GM10248 (cell line): ENCODE data around the gene SELENBP1.
A peak's percentile ranks its signal among the peaks of the same experiment; 100 is the strongest.

Experiments used
- CTCF ChIA-PET: fragments of 300-600 bp; sonication (Branson Sonifier 250); formaldehyde crosslinking; extraction: SDS; loops from one replicate; lab custom pipeline; 2021; ENCODE audit warnings: antibody characterized with exemption; lab: Yijun Ruan, JAX
- POLR2A ChIA-PET: fragments of 350-650 bp; sonication (Branson Sonifier 250); formaldehyde crosslinking; extraction: SDS; loops from one replicate; lab custom pipeline; 2020; ENCODE audit warnings: antibody characterized with exemption; lab: Yijun Ruan, JAX
- DNase-seq: peaks from one replicate; pipeline ENCODE4 v3.0.0; 2012; ENCODE audit errors: extremely low spot score
- TF ChIP-seq, protein P1 (sequence below): IDR thresholded peaks from 2 replicates; pipeline ENCODE4 v1.5.1; 2012; ENCODE audit warnings: mild to moderate bottlenecking, low read depth; ENCODE audit errors: extremely low read depth, missing control alignments, control extremely low read depth

SELENBP1 gene

DNA sequence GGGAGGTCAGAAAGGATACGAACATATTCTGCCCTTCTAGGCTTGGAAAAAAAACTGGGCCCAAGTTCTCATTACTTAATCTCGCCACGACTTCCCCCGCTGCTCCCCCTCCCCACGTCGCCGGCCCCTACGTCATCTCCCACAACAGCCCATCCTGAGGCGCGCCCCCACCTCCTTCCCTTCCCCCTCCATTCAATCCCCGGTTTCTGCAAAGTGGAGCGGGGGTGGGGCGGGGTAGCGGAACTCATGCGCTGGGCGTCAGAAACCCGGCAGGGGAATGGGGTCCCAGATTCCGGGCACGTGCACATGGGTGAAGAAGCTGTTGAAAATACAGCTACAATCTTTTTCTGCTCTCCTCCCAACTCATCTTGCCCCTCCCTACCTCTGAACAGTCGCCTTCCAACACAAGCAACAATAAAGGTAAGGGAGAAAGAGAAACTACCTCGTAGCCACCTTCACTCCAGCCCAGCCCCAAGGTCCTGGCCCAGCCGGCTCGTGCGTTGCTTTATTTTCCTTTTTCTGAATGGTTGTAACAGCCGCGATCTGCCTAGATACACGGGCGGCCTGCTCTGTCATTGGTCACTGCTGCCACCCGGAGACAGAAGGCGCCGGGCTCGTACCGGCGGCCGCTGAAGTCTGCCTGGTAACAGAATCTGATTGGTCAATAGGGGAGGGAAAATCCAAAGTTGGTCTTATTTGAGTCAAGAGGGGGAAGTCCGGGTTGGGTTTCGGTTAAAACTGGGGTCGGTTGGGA is 25.6 kb downstream of the SELENBP1 start, which contains the start of gene RFX5:
RFX5 (minus strand) TSS at position 484 of the 754 bp plus-strand sequence. CDS start 932 bp downstream, outside the sequence.
- POLR2A ChIA-PET: no interaction called here
- TF ChIP-seq, protein P1, sequence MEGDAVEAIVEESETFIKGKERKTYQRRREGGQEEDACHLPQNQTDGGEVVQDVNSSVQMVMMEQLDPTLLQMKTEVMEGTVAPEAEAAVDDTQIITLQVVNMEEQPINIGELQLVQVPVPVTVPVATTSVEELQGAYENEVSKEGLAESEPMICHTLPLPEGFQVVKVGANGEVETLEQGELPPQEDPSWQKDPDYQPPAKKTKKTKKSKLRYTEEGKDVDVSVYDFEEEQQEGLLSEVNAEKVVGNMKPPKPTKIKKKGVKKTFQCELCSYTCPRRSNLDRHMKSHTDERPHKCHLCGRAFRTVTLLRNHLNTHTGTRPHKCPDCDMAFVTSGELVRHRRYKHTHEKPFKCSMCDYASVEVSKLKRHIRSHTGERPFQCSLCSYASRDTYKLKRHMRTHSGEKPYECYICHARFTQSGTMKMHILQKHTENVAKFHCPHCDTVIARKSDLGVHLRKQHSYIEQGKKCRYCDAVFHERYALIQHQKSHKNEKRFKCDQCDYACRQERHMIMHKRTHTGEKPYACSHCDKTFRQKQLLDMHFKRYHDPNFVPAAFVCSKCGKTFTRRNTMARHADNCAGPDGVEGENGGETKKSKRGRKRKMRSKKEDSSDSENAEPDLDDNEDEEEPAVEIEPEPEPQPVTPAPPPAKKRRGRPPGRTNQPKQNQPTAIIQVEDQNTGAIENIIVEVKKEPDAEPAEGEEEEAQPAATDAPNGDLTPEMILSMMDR: no peak
- CTCF ChIA-PET: interaction anchor here (1.0 kb wide), 1 partner anchor 46 kb away, joined by 3 read pairs; no protein-coding TSS in a partner anchor
- peak; percentile 94 for DNase-seq

DNA sequence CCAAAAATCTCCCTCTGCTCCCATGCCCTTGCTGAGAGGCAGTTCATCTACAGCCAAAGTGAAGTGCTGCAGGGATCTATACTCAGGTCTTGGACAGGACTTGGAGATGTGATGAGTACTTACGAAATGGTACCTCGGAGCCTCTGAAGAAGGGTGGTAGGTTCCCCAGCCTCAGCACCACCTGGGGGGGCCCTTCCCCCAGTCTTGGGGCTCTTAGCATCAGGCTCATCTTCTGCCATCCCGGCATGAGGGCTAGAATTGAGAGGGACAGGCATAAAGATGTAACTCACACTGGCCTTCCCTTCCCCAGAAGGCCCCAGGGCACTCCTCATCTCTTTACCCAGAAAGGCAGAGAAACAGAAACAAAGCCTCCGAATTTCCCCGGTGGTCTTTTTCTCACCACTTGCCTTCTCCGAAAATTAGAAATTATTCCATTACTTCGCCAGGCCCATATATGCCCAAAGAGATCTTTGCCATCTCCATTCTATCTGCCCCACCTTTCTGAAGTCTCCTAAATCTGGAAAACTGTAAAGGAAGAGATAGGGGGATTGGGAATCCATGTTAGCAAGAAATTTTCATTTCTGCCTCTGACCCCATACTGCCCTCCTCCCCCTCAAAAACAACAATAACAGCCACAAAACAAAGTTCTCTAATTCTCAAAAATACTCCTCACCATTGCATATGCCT is 26.3 kb downstream of the SELENBP1 start:
- TF ChIP-seq, protein P1: no peak
- ChIA-PET POLR2A (no interaction called here), CTCF (interaction anchor here (1.4 to 2.3 kb wide), 2 partner anchors 10 to 45 kb away, joined by 4 to 7 read pairs; no protein-coding TSS in a partner anchor)
- no peak for DNase-seq

GRCh38 chr1:151344291-151344690 is 28.2 kb downstream of the SELENBP1 start:
- ChIA-PET CTCF (interaction anchor here (0.7 to 2.3 kb wide), 8 partner anchors 9 to 66 kb away, joined by 3 to 7 read pairs (median 4); no protein-coding TSS in a partner anchor), POLR2A (no interaction called here)
- DNase-seq: no peak
- TF ChIP-seq, protein P1: no peak

GRCh38 chr1:151343587-151343986 is 28.9 kb downstream of the SELENBP1 start:
- ChIA-PET CTCF (interaction anchor here (0.7 to 1.8 kb wide), 5 partner anchors 10 to 62 kb away, joined by 3 to 5 read pairs (median 4); no protein-coding TSS in a partner anchor), POLR2A (no interaction called here)
- no peak for DNase-seq
- TF ChIP-seq, protein P1: no peak

DNA sequence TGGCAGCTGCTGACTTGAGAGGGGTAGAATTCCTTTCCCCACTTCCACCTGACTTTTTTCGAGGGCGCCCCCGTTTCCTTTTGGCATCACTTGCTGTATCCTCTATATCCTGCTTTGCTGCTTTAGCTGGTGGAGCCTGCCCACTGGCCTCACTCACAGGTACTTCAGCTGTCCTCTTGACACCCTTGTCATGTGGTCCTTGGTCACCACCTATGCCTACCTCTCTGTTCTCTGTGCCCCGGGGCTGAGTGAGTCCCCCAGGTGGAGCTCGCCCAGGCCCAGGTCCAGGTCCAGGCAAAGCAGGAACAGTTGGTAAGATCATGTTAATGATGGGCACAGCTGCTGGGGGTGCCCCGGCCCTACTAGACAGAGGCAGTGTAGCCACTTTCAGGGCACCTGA is 29.9 kb downstream of the SELENBP1 start:
- POLR2A ChIA-PET: no interaction called here

GRCh38 chr1:151342021-151342420 is 30.5 kb downstream of the SELENBP1 start:
- ChIA-PET POLR2A (no interaction called here), CTCF (interaction anchor here (1.2 to 7.0 kb wide), 7 partner anchors 11 to 66 kb away, joined by 4 to 173 read pairs (median 67); partner anchors contain the start of gene PI4KB)
- no peak for DNase-seq
- TF ChIP-seq, protein P1: no peak

More for the DNA sequence above, 29.9 kb downstream of the SELENBP1 start:
- CTCF ChIA-PET: interaction anchor here (0.9 to 7.0 kb wide), 5 partner anchors 11 to 61 kb away, joined by 3 to 173 read pairs (median 67); partner anchors contain the start of gene PI4KB
- no peak for DNase-seq
- TF ChIP-seq, protein P1: no peak
